IgD-negative memory B cell (primary cell): ENCODE measurements around the gene APEH. TPM values are rescaled to one million over a fixed set of nuclear protein-coding genes. Genes with fewer than 3 reads are reported as not detected.
"Not testable (repeated sequence)": the region's sequence is repeated elsewhere in the genome, so short reads cannot be mapped to it uniquely, and the experiment has no call there.

Experiments used
- H3K27ac Mint-ChIP-seq, 3 donors: one replicate each; pipeline ENCODE4 v1.8.0; 2020 to 2022; ENCODE audit warnings: mild to moderate bottlenecking in 3 of 3, mixed read lengths in 3 of 3, moderate library complexity in 1 of 3
- H3K27me3 Mint-ChIP-seq: one replicate; pipeline ENCODE4 v1.8.0; 2021; ENCODE audit warnings: mixed read lengths
- H3K36me3 Mint-ChIP-seq: one replicate; pipeline ENCODE4 v1.8.0; 2020; ENCODE audit warnings: mild to moderate bottlenecking, mixed read lengths
- H3K4me1 Mint-ChIP-seq, 3 donors: one replicate each; pipeline ENCODE4 v1.8.0; 2020 to 2022; ENCODE audit warnings: mixed read lengths in 3 of 3, mild to moderate bottlenecking in 1 of 3
- H3K4me3 Mint-ChIP-seq, 4 donors: one replicate each; pipeline ENCODE4 v1.8.0; 2020 to 2022; ENCODE audit warnings: mild to moderate bottlenecking in 4 of 4, mixed read lengths in 4 of 4, moderate library complexity in 3 of 4
- H3K9me3 Mint-ChIP-seq, 3 donors: one replicate each; pipeline ENCODE4 v1.8.0; 2020 to 2021; ENCODE audit warnings: mixed read lengths in 3 of 3, mild to moderate bottlenecking in 1 of 3
- polyA plus RNA-seq: library from polyadenylated mRNA; unstranded; fragments of 300-500 nt; fragmentation: Illumina TruSeq; gene quantifications from one replicate; pipeline ENCODE4 v1.2.3, GENCODE V29; 2021

The APEH gene
- polyA plus RNA-seq, 1 donor from 2014 or later = 84.5 TPM

- Mint-ChIP-seq H3K9me3 (peaks cover 0 to 1% (median 0%) of the 10 kb centered on the region in 3 donors), H3K27me3 (no peaks in the 10 kb centered on the region), H3K27ac (no peak overlapping the region), H3K4me3 (no peak overlapping the region), H3K36me3 (peaks cover 2% of the 10 kb centered on the region), H3K4me1 (peaks cover 7 to 11% (median 9%) of the 10 kb centered on the region in 3 donors)
Measured at GRCh38 chr3:49668861-49669260, 5.3 kb upstream of the APEH start.

GRCh38 chr3:49669352-49669751, 4.8 kb upstream of the APEH start:
- Mint-ChIP-seq H3K27ac (no peak overlapping the region), H3K4me1 (peaks cover 7 to 13% (median 10%) of the 10 kb centered on the region in 3 donors), H3K9me3 (peaks cover 0 to 1% (median 0%) of the 10 kb centered on the region in 3 donors), H3K27me3 (no peaks in the 10 kb centered on the region), H3K36me3 (no peaks in the 10 kb centered on the region), H3K4me3 (no peak overlapping the region)

- Mint-ChIP-seq H3K4me1 (peaks cover 13 to 17% (median 15%) of the 10 kb centered on the region in 3 donors), H3K27me3 (no peaks in the 10 kb centered on the region), H3K9me3 (peaks cover 0 to 1% (median 0%) of the 10 kb centered on the region in 3 donors), H3K4me3 (no peak overlapping the region), H3K27ac (peak overlapping the region in 1 of 3 donors; percentile 90), H3K36me3 (peaks cover 3% of the 10 kb centered on the region)
Measured at GRCh38 chr3:49670940-49671290, 3.2 kb upstream of the APEH start.

GRCh38 chr3:49671291-49672288, 2.6 kb upstream of the APEH start:
- Mint-ChIP-seq H3K9me3 (peaks cover 0 to 1% (median 0%) of the 10 kb centered on the region in 3 donors), H3K4me3 (peak overlapping the region in 3 of 4 donors; percentile 65 to 77 (median 66)), H3K27me3 (no peaks in the 10 kb centered on the region), H3K27ac (peak overlapping the region in 2 of 3 donors; percentile 59 to 90), H3K36me3 (peaks cover 3% of the 10 kb centered on the region), H3K4me1 (peaks cover 13 to 19% (median 15%) of the 10 kb centered on the region in 3 donors)

GRCh38 chr3:49673121-49673714, 933 bp upstream of the APEH start:
- peaks cover 13 to 19% (median 16%) of the 10 kb centered on the region in 3 donors for H3K4me1 Mint-ChIP-seq
- H3K36me3 Mint-ChIP-seq = peaks cover 3% of the 10 kb centered on the region
- H3K27me3 Mint-ChIP-seq = no peaks in the 10 kb centered on the region
- H3K27ac Mint-ChIP-seq = peak overlapping the region; percentile 93 to 98 (median 96)
- H3K4me3 Mint-ChIP-seq = peak overlapping the region; percentile 93 to 97 (median 94)
- H3K9me3 Mint-ChIP-seq = peaks cover 0 to 1% (median 0%) of the 10 kb centered on the region in 3 donors

- H3K27ac Mint-ChIP-seq = peak overlapping the region in 2 of 3 donors; percentile 19 to 93
Measured at GRCh38 chr3:49674497-49674983, 389 bp downstream of the APEH start.

GRCh38 chr3:49675912-49676311, 1.8 kb downstream of the APEH start:
- Mint-ChIP-seq H3K4me1 (peaks cover 13 to 19% (median 17%) of the 10 kb centered on the region in 3 donors), H3K27me3 (no peaks in the 10 kb centered on the region), H3K27ac (peak overlapping the region in 2 of 3 donors; percentile 43 to 93), H3K4me3 (peak overlapping the region in 1 of 4 donors; percentile 93), H3K36me3 (peaks cover 3% of the 10 kb centered on the region), H3K9me3 (peaks cover 0 to 1% (median 0%) of the 10 kb centered on the region in 3 donors)

More at GRCh38 chr3:49674497-49674983, 389 bp downstream of the APEH start:
- Mint-ChIP-seq H3K4me3 (peak overlapping the region; percentile 93 to 97 (median 94)), H3K36me3 (peaks cover 3% of the 10 kb centered on the region), H3K27me3 (no peaks in the 10 kb centered on the region), H3K9me3 (peaks cover 0 to 1% (median 0%) of the 10 kb centered on the region in 3 donors), H3K4me1 (peaks cover 13 to 19% (median 17%) of the 10 kb centered on the region in 3 donors)

GRCh38 chr3:49680493-49681231, 6.5 kb downstream of the APEH start:
- peaks cover 0 to 4% (median 2%) of the 10 kb centered on the region in 3 donors for H3K4me1 Mint-ChIP-seq
- no peak overlapping the region for H3K27ac Mint-ChIP-seq
- no peaks in the 10 kb centered on the region for H3K9me3 Mint-ChIP-seq
- peaks cover 3% of the 10 kb centered on the region for H3K27me3 Mint-ChIP-seq
- no peak overlapping the region for H3K4me3 Mint-ChIP-seq
- H3K36me3 Mint-ChIP-seq = peaks cover 2% of the 10 kb centered on the region

- Mint-ChIP-seq H3K27me3 (peaks cover 3% of the 10 kb centered on the region), H3K9me3 (no peaks in the 10 kb centered on the region), H3K36me3 (no peaks in the 10 kb centered on the region), H3K27ac (no peak overlapping the region), H3K4me3 (no peak overlapping the region), H3K4me1 (peaks cover 0 to 2% (median under 1%) of the 10 kb centered on the region in 3 donors)
Measured at GRCh38 chr3:49681232-49681522, 7.0 kb downstream of the APEH start.

- no peaks in the 10 kb centered on the region for H3K36me3 Mint-ChIP-seq
- H3K4me3 Mint-ChIP-seq = no peak overlapping the region
- H3K9me3 Mint-ChIP-seq = no peaks in the 10 kb centered on the region
- H3K27me3 Mint-ChIP-seq = peaks cover 3% of the 10 kb centered on the region
- H3K4me1 Mint-ChIP-seq = peaks cover 0 to 2% (median 1%) of the 10 kb centered on the region in 3 donors
- H3K27ac Mint-ChIP-seq = no peak overlapping the region
Measured at GRCh38 chr3:49681543-49681942, 7.4 kb downstream of the APEH start.

- Mint-ChIP-seq H3K9me3 (no peaks in the 10 kb centered on the region), H3K4me3 (no peak overlapping the region), H3K27me3 (peaks cover 8% of the 10 kb centered on the region), H3K4me1 (peaks cover 0 to 1% (median 1%) of the 10 kb centered on the region in 3 donors), H3K36me3 (no peaks in the 10 kb centered on the region), H3K27ac (no peak overlapping the region)
Measured at GRCh38 chr3:49683162-49683561, 9.0 kb downstream of the APEH start.

GRCh38 chr3:49684453-49684852, 10.3 kb downstream of the APEH start:
- not testable (repeated sequence) for H3K9me3 Mint-ChIP-seq, H3K4me1 Mint-ChIP-seq, H3K36me3 Mint-ChIP-seq, H3K27me3 Mint-ChIP-seq
- Mint-ChIP-seq H3K4me3 (peak overlapping the region in 1 of 4 donors; percentile 38), H3K27ac (peak overlapping the region in 1 of 3 donors; percentile 23)

GRCh38 chr3:49685103-49685502, 11.0 kb downstream of the APEH start:
- not testable (repeated sequence) for H3K9me3 Mint-ChIP-seq, H3K36me3 Mint-ChIP-seq, H3K27me3 Mint-ChIP-seq, H3K27ac Mint-ChIP-seq
- Mint-ChIP-seq H3K4me3 (peak overlapping the region in 1 of 4 donors; percentile 38), H3K4me1 (peaks cover under 1 to 14% (median 8%) of the 10 kb centered on the region in 3 donors)

GRCh38 chr3:49685846-49686245, 11.7 kb downstream of the APEH start:
- not testable (repeated sequence) for H3K27me3 Mint-ChIP-seq, H3K36me3 Mint-ChIP-seq, H3K9me3 Mint-ChIP-seq, H3K27ac Mint-ChIP-seq
- Mint-ChIP-seq H3K4me1 (peaks cover 8 to 17% (median 10%) of the 10 kb centered on the region in 3 donors), H3K4me3 (peak overlapping the region in 1 of 4 donors; percentile 52)
